GM23338 (cell line): Measurements from ENCODE around the gene PDCD7. TPM values are rescaled to one million over a fixed set of nuclear protein-coding genes. Genes with fewer than 3 reads are reported as not detected.
A peak's percentile ranks its signal among the peaks of the same experiment; 100 is the strongest.

ENCODE experiments used
- ATAC-seq: fragments of 200-7000 bp; cut with Tn5 transposase; 3 replicates; pipeline ENCODE4 v1.9.1; 2020
- DNase-seq: peaks from one replicate; pipeline ENCODE4 v3.0.0-alpha.2; 2015; ENCODE audit warnings: low spot score
- H2AFZ ChIP-seq: fragments of 200-600 bp; sonication (generic); 2 replicates; pipeline ENCODE4 v1.8.0; 2016; ENCODE audit warnings: antibody characterized with exemption, mild to moderate bottlenecking, moderate library complexity
- H3F3A ChIP-seq: fragments of 200-600 bp; sonication (generic); replicated peaks from 2 replicates; pipeline ENCODE4 v1.8.0; 2017; ENCODE audit warnings: antibody characterized with exemption, mixed run types, low read depth
- H3K27ac ChIP-seq: fragments of 200-600 bp; sonication (generic); 2 replicates; pipeline ENCODE4 v1.6.1; 2016; ENCODE audit warnings: low read depth
- H3K27me3 ChIP-seq: fragments of 200-600 bp; sonication (generic); 2 replicates; pipeline ENCODE4 v1.8.0; 2016; ENCODE audit warnings: mild to moderate bottlenecking, mixed run types, moderate library complexity; ENCODE audit not compliant: insufficient read depth
- H3K36me3 ChIP-seq: fragments of 200-600 bp; sonication (generic); 2 replicates; pipeline ENCODE4 v1.8.0; 2016; ENCODE audit warnings: mild to moderate bottlenecking; ENCODE audit not compliant: insufficient read depth
- H3K4me1 ChIP-seq: fragments of 200-600 bp; sonication (generic); 2 replicates; pipeline ENCODE4 v1.8.0; 2016; ENCODE audit warnings: mild to moderate bottlenecking, moderate library complexity; ENCODE audit not compliant: insufficient read depth
- H3K4me2 ChIP-seq: fragments of 200-600 bp; sonication (generic); 2 replicates; pipeline ENCODE4 v1.7.1; 2017; ENCODE audit warnings: mixed run types
- H3K4me3 ChIP-seq: fragments of 200-600 bp; sonication (generic); 2 replicates; pipeline ENCODE4 v1.6.1; 2016; ENCODE audit warnings: mixed run types
- H3K79me2 ChIP-seq: fragments of 200-600 bp; sonication (generic); replicated peaks from 2 replicates; pipeline ENCODE4 v1.8.0; 2017; ENCODE audit warnings: mild to moderate bottlenecking; ENCODE audit not compliant: insufficient read depth
- H3K9me2 ChIP-seq: fragments of 200-600 bp; sonication (generic); 2 replicates; pipeline ENCODE4 v1.8.0; 2017; ENCODE audit not compliant: insufficient read depth
- H4K20me1 ChIP-seq: fragments of 200-600 bp; sonication (generic); replicated peaks from 2 replicates; pipeline ENCODE4 v1.8.0; 2017; ENCODE audit warnings: mild to moderate bottlenecking; ENCODE audit not compliant: insufficient read depth
- H3K27ac Mint-ChIP-seq: 2 replicates; pipeline ENCODE4 v1.8.0; 2020; ENCODE audit warnings: inconsistent platforms, mild to moderate bottlenecking, moderate library complexity, mixed read lengths
- H3K27me3 Mint-ChIP-seq: 3 replicates; pipeline ENCODE4 v1.8.0; 2022; ENCODE audit warnings: low read depth, mild to moderate bottlenecking, moderate library complexity, mixed read lengths, inconsistent platforms; ENCODE audit not compliant: insufficient read depth, poor library complexity
- H3K36me3 Mint-ChIP-seq: 3 replicates; pipeline ENCODE4 v1.8.0; 2021; ENCODE audit warnings: low read depth, mild to moderate bottlenecking, inconsistent platforms, moderate library complexity, mixed read lengths
- H3K4me1 Mint-ChIP-seq: 3 replicates; pipeline ENCODE4 v1.8.0; 2020; ENCODE audit warnings: mild to moderate bottlenecking, inconsistent platforms, mixed read lengths
- H3K4me3 Mint-ChIP-seq: 3 replicates; pipeline ENCODE4 v1.8.0; 2021; ENCODE audit warnings: moderate library complexity, mild to moderate bottlenecking, inconsistent platforms, mixed read lengths
- H3K9me3 Mint-ChIP-seq: 3 replicates; pipeline ENCODE4 v1.8.0; 2020; ENCODE audit warnings: moderate library complexity, mild to moderate bottlenecking, inconsistent platforms, mixed read lengths
- EZH2 ChIP-seq: fragments of 200-600 bp; sonication (generic); IDR thresholded peaks from one replicate; pipeline ENCODE4 v1.8.0; 2017; ENCODE audit warnings: antibody characterized with exemption, mild to moderate bottlenecking, low read depth; ENCODE audit not compliant: unreplicated experiment
- EZH2phosphoT487 ChIP-seq: fragments of 200-600 bp; sonication (generic); IDR thresholded peaks from one replicate; pipeline ENCODE4 v1.8.1; 2018; ENCODE audit warnings: antibody characterized with exemption; ENCODE audit not compliant: unreplicated experiment
- POLR2AphosphoS5 ChIP-seq: IDR thresholded peaks from 2 replicates; pipeline ENCODE4 v1.6.1; 2016; ENCODE audit warnings: antibody characterized with exemption, low read depth
- ZNF114 ChIP-seq: fragments of 250-450 bp; sonication (Bioruptor Pico); IDR thresholded peaks from 2 replicates; pipeline ENCODE4 v1.5.0; 2020; ENCODE audit warnings: mild to moderate bottlenecking, moderate library complexity
- ZNF462 ChIP-seq: fragments of 250-450 bp; sonication (Bioruptor Pico); IDR thresholded peaks from 2 replicates; pipeline ENCODE4 v1.5.0; 2020; ENCODE audit warnings: mild to moderate bottlenecking, moderate library complexity
- polyA plus RNA-seq: library from polyadenylated mRNA; unstranded; fragments of >200 nt; fragmentation: Nextera tagmentation; extraction: Ambion mirVana; gene quantifications from 2 replicates; pipeline ENCODE4 v1.2.1, GENCODE V29; 2016
- total RNA-seq: library from RNA; depleted of rRNA; stranded (reverse); fragments of >200 nt; shearing (Covaris generic); gene quantifications from 2 replicates; pipeline ENCODE4 v1.2.3, GENCODE V29; 2014
- TF ChIP-seq, protein P1 (sequence below): IDR thresholded peaks from one replicate; pipeline ENCODE4 v1.6.1; 2018; ENCODE audit warnings: antibody characterized with exemption; ENCODE audit not compliant: unreplicated experiment

Gene PDCD7
- total and polyA plus RNA-seq, 2 experiments from 2014 or later: 16.8 to 21.2 TPM

- Mint-ChIP-seq H3K27me3 (peaks cover 12% of the 10 kb centered on the region), H3K36me3 (peaks cover 38% of the 10 kb centered on the region), H3K9me3 (peaks cover 44% of the 10 kb centered on the region), H3K4me3 (peak overlapping the region; percentile 95), H3K4me1 (peaks cover 14% of the 10 kb centered on the region), H3K27ac (no peak overlapping the region)
- no peak for ATAC-seq
- H2AFZ ChIP-seq: no peak overlapping the region; the same call in 1 of the 2 replicates
- DNase-seq: no peak
- no peaks in the 10 kb centered on the region for H3K27me3 ChIP-seq
- 0 out of 2 replicates have a peak, but pooled peaks cover 3% of the 10 kb centered on the region for H3F3A ChIP-seq
- H3K4me3 ChIP-seq: peak overlapping the region; percentile 61; the same call in 1 of the 2 replicates
- TF ChIP-seq EZH2phosphoT487 (no peak), ZNF462 (CRISPR knock-in tag) (no peak), POLR2AphosphoS5 (no peak), EZH2 (no peak), ZNF114 (no peak)
- TF ChIP-seq, protein P1, sequence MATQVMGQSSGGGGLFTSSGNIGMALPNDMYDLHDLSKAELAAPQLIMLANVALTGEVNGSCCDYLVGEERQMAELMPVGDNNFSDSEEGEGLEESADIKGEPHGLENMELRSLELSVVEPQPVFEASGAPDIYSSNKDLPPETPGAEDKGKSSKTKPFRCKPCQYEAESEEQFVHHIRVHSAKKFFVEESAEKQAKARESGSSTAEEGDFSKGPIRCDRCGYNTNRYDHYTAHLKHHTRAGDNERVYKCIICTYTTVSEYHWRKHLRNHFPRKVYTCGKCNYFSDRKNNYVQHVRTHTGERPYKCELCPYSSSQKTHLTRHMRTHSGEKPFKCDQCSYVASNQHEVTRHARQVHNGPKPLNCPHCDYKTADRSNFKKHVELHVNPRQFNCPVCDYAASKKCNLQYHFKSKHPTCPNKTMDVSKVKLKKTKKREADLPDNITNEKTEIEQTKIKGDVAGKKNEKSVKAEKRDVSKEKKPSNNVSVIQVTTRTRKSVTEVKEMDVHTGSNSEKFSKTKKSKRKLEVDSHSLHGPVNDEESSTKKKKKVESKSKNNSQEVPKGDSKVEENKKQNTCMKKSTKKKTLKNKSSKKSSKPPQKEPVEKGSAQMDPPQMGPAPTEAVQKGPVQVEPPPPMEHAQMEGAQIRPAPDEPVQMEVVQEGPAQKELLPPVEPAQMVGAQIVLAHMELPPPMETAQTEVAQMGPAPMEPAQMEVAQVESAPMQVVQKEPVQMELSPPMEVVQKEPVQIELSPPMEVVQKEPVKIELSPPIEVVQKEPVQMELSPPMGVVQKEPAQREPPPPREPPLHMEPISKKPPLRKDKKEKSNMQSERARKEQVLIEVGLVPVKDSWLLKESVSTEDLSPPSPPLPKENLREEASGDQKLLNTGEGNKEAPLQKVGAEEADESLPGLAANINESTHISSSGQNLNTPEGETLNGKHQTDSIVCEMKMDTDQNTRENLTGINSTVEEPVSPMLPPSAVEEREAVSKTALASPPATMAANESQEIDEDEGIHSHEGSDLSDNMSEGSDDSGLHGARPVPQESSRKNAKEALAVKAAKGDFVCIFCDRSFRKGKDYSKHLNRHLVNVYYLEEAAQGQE: no peak
- peaks cover 6% of the 10 kb centered on the region; the same call in 1 of the 2 replicates for H4K20me1 ChIP-seq
- peaks cover 2% of the 10 kb centered on the region; the same call in 1 of the 2 replicates for H3K36me3 ChIP-seq
- H3K79me2 ChIP-seq: peaks cover 19% of the 10 kb centered on the region
- H3K9me2 ChIP-seq: no peaks in the 10 kb centered on the region
- peak overlapping the region; percentile 82 for H3K4me2 ChIP-seq
- no peak overlapping the region for H3K27ac ChIP-seq
- H3K4me1 ChIP-seq: peaks cover 4% of the 10 kb centered on the region
These were observed 930 bp upstream of the PDCD7 start for GRCh38 chr15:65134538-65134937.
